OCI-LY3 (cell line): ENCODE measurements around the gene MS4A4E.
"Not testable (repeated sequence)": the region's sequence is repeated elsewhere in the genome, so short reads cannot be mapped to it uniquely, and the experiment has no call there.

Experiments used
- H2AFZ ChIP-seq: fragments of 200-600, 300-600 bp; shearing (Covaris generic); 2 replicates; pipeline ENCODE4 v1.6.0; 2014; ENCODE audit warnings: antibody characterized with exemption, low read depth, low read length
- H3K27ac ChIP-seq: fragments of 200-600, 300-600 bp; sonication (generic); 2 replicates; pipeline ENCODE4 v1.5.1; 2014; ENCODE audit warnings: mild to moderate bottlenecking, low read length, moderate library complexity, mixed read lengths
- H3K27me3 ChIP-seq: fragments of 200-600, 300-600 bp; sonication (generic); 2 replicates; pipeline ENCODE4 v1.6.1; 2014; ENCODE audit warnings: low read depth, low read length, mixed read lengths
- H3K36me3 ChIP-seq: fragments of 200-600, 300-600 bp; sonication (generic); replicated peaks from 2 replicates; pipeline ENCODE3; 2014; ENCODE audit warnings: low read depth, low read length, mixed read lengths
- H3K4me1 ChIP-seq: fragments of 300-600, 200-600 bp; sonication (generic); 2 replicates; pipeline ENCODE4 v1.6.1; 2014; ENCODE audit warnings: low read length, mixed read lengths
- H3K4me2 ChIP-seq: fragments of 200-600, 300-600 bp; sonication (generic); 2 replicates; pipeline ENCODE4 v1.6.1; 2014; ENCODE audit warnings: low read length, mixed read lengths
- H3K4me3 ChIP-seq: fragments of 300-600, 200-600 bp; sonication (generic); 2 replicates; pipeline ENCODE4 v1.5.1; 2014; ENCODE audit warnings: antibody characterized with exemption, mild to moderate bottlenecking, low read length, moderate library complexity
- H3K79me2 ChIP-seq: fragments of 300-600, 200-600 bp; shearing (Covaris generic); 2 replicates; pipeline ENCODE4 v1.6.1; 2014; ENCODE audit warnings: mild to moderate bottlenecking, low read length, mixed read lengths
- H3K9ac ChIP-seq: fragments of 300-600, 200-600 bp; shearing (Covaris generic); 2 replicates; pipeline ENCODE4 v1.6.0; 2014; ENCODE audit warnings: mild to moderate bottlenecking, low read length, moderate library complexity
- H3K9me3 ChIP-seq: fragments of 200-600, 300-600 bp; shearing (Covaris generic); 2 replicates; pipeline ENCODE4 v1.6.1; 2014; ENCODE audit warnings: low read length, mixed read lengths; ENCODE audit not compliant: insufficient read depth
- H4K20me1 ChIP-seq: fragments of 200-600, 300-600 bp; sonication (generic); 2 replicates; pipeline ENCODE4 v1.6.1; 2016; ENCODE audit warnings: low read length, mixed read lengths; ENCODE audit not compliant: insufficient read depth
- CTCF ChIP-seq: fragments of 200-600, 300-600 bp; sonication (generic); IDR thresholded peaks from 2 replicates; pipeline ENCODE4 v1.5.1; 2014; ENCODE audit warnings: antibody characterized with exemption, low read length, low read depth
- EZH2phosphoT487 ChIP-seq: fragments of 200-600 bp; shearing (Covaris generic); IDR thresholded peaks from 2 replicates; pipeline ENCODE4 v1.6.1; 2018; ENCODE audit warnings: antibody characterized with exemption, mixed run types, low read depth

Gene MS4A4E

GRCh38 chr11:60158636-60159035 lies 84.3 kb downstream of the MS4A4E start:
- no peak overlapping the region for H3K27ac ChIP-seq
- no peaks in the 10 kb centered on the region for H3K9me3 ChIP-seq
- H3K79me2 ChIP-seq = no peaks in the 10 kb centered on the region
- no peaks in the 10 kb centered on the region for H3K4me1 ChIP-seq
- H4K20me1 ChIP-seq = no peaks in the 10 kb centered on the region
- no peak overlapping the region for H3K4me3 ChIP-seq
- no peak overlapping the region for H3K4me2 ChIP-seq
- H3K27me3 ChIP-seq = peaks cover 9% of the 10 kb centered on the region; the same call in 1 of the 2 replicates
- H3K9ac ChIP-seq = no peak overlapping the region
- no peak overlapping the region for H2AFZ ChIP-seq
- TF ChIP-seq EZH2phosphoT487 (no peak), CTCF (no peak)
- no peaks in the 10 kb centered on the region for H3K36me3 ChIP-seq

GRCh38 chr11:60155931-60156330 lies 87.0 kb downstream of the MS4A4E start:
- Histone ChIP-seq H2AFZ (no peak overlapping the region), H3K9ac (no peak overlapping the region), H3K79me2 (no peaks in the 10 kb centered on the region), H3K4me1 (no peaks in the 10 kb centered on the region), H3K4me3 (no peak overlapping the region), H3K27ac (no peak overlapping the region), H3K27me3 (peaks cover 12% of the 10 kb centered on the region; the same call in 1 of the 2 replicates), H3K9me3 (no peaks in the 10 kb centered on the region), H3K36me3 (no peaks in the 10 kb centered on the region), H3K4me2 (no peak overlapping the region), H4K20me1 (no peaks in the 10 kb centered on the region)
- TF ChIP-seq EZH2phosphoT487 (no peak), CTCF (no peak)

- not testable (repeated sequence) for H2AFZ ChIP-seq, H3K4me2 ChIP-seq, H3K36me3 ChIP-seq, H3K79me2 ChIP-seq, H3K27ac ChIP-seq, H3K4me1 ChIP-seq, H3K4me3 ChIP-seq, H3K9ac ChIP-seq, H3K9me3 ChIP-seq, H4K20me1 ChIP-seq, H3K27me3 ChIP-seq
Observed at GRCh38 chr11:60152727-60153126, 90.2 kb downstream of the MS4A4E start.

- H4K20me1 ChIP-seq = no peaks in the 10 kb centered on the region
- no peaks in the 10 kb centered on the region for H3K36me3 ChIP-seq
- no peaks in the 10 kb centered on the region for H3K9me3 ChIP-seq
- H3K27me3 ChIP-seq = peaks cover 7% of the 10 kb centered on the region
- no peaks in the 10 kb centered on the region for H3K4me1 ChIP-seq
- H3K4me3 ChIP-seq = no peak overlapping the region
- no peak overlapping the region for H2AFZ ChIP-seq
- no peak overlapping the region for H3K9ac ChIP-seq
- no peak overlapping the region for H3K27ac ChIP-seq
- H3K4me2 ChIP-seq = no peak overlapping the region
- TF ChIP-seq EZH2phosphoT487 (no peak), CTCF (no peak)
- H3K79me2 ChIP-seq = no peaks in the 10 kb centered on the region
Observed at GRCh38 chr11:60150279-60150678, 92.7 kb downstream of the MS4A4E start.
